NOMO-1 treated with DMSO at 0.1 percent for 48 hours (cell line): ENCODE measurements around the gene TNPO3.
"Not testable (repeated sequence)": the region's sequence is repeated elsewhere in the genome, so short reads cannot be mapped to it uniquely, and the experiment has no call there.

Source experiments
- DNase-seq: peaks from one replicate; lab custom pipeline; 2025; ENCODE audit not compliant: unreplicated experiment; lab: John Stamatoyannopoulos, UW

The TNPO3 gene

DNA sequence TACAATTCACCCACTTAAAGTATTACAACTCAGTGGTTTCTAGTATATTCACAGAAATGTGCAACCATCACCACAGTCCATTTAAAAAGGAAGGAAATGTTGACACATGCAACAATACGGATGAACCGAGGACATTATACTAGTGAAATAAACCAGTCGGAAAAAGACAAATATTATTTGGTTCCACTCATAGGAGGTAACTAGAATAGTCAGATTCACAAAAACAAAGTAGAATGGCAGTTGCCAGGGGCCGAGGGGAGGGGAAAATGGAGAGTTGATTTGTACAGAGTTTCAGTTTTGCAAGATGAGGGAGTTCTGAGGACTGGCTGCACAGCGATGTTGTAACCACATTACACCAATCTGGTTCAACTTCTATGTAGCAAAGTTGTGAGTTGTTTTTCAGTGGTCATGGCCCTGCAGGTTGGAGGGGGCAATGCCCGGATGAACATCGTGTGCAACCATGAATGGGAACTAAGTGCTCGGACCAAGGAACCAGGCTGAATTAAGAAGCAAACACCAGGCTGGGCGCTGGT is 17.6 kb upstream of the TNPO3 start:
- peak; percentile 82 for DNase-seq

DNA sequence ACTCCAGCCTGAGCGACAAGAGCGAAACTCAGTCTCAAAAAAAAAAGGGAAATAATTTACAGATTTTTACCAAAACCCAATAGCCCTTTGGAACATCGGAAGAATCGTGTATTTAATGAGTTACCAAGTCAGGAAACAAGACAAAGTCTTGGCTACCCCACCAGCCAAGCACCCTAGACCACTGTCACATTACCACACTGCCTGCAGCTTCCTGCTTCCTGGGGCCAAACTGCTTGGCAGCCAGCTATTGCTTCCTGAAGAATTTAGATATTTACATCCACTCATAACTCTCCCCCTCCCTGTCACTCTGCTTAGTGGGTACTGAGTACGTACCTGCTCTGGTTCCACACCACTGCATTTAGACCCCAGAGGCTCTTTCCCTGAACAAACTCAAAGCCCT is 14.1 kb upstream of the TNPO3 start:
- DNase-seq = peak; percentile 3

DNA sequence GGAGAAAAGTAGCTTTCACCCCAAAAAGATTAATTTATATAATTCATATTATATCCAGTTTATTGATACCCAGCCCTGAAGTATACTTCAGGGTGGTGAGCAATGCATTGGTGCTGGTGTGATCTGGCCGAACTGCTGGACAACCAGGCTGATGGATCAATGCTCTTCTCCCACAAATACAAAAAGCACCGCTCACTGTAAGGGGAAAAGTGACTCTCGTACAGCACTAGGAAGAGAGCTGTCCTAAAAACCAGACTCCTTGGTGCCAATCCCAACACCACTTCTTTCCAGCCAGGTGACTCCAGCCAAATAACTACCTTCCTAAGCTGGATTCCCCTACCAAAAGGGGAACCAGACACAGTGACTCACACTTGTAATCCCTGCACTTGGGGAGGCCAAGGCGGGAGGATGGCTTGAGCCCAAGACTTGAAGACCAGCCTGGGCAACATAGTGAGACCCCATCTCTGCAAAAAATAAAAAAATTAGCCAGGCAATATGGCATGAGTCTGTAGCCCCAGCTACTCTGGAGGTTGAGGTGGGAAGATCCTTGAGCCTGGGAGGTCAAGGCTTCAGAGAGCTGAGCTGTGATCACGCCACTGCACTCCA is 13.1 kb upstream of the TNPO3 start:
- no peak for DNase-seq

DNA sequence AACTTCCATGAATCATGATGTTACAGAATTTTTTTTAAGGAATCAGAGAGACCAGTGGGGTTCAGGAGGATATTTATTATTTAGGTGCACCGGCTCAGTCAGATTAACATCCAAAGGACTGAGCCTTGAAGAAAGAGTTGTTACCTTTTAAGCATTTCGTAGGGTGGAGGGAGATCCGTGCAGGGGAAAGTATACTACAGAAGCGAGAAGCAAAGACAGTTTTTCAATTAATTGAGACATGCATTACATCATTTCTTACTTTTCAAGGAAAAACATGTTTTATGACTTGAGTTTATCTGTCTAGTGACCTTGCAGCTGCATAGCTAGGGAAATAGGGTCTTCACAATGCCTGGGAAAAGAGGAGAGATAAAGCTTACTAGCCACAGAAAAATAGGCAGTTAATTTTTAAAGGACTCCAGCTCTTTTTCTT is 12.2 kb upstream of the TNPO3 start:
- DNase-seq = not testable (repeated sequence)

DNA sequence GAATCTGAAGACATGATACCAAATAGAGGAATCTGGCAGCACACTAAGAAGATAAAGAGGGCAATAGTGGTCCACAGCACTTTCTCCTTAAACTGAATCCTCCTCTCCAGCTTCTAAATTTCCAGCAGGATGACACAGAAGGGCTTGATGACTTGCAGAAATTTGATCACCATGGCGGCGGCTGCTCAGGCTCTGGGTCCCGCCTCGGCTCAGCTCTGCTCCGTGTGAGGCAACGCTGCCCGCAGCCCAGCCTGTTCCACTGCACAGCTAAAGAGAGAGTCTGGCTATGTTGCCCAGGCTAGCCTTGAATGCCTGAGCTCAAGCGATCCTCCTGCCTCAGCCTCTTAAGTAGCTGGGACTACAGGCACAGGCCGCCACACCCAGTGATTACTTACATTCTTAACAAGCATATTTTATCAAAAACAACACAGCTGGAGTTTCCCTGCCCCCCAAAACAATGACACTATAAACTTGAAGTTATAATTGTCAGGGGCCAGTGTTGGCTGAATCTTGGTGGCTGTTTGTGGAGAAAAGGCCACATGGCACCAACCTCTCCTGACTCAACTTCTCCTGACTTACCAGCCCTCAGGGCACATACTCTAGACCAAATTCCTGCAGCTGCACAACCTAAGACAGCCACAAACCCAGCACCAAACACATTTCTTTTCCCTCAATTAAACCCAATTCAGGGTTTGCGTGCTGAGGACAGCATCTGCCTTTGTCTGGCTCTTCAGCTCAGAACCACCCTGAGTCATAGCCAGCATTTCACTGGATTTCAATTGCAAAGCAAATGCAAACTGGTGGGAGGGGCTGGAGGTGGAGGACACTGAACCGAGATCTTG is 11.6 kb upstream of the TNPO3 start:
- no peak for DNase-seq

DNA sequence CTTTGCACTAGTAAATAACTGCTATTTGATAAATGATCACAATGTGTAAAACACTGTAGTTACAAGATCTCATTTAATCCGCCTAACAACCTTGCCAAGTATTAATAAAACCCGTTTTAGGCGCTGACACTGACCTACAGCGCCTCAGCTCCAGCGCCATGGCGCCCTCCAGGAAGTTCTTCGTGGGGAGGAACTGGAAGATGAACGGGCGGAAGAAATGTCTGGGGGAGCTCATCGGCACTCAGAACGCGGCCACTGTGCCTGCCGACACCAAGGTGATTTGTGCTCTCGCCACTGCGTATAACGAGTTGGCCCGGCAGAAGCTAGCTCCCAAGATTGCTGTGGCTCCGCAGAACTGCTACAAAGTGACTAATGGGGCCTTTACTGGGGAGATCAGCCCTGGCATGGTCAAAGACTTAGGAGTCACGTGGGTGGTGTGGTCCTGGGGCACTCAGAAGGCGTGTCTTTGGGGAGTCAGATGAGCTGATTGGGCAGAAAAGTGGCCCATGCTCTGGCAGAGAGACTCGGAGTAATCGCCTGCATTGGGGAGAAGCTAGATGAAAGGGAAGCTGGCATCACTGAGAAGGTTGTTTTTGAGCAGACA is 1.1 kb upstream of the TNPO3 start:
- no peak for DNase-seq

DNA sequence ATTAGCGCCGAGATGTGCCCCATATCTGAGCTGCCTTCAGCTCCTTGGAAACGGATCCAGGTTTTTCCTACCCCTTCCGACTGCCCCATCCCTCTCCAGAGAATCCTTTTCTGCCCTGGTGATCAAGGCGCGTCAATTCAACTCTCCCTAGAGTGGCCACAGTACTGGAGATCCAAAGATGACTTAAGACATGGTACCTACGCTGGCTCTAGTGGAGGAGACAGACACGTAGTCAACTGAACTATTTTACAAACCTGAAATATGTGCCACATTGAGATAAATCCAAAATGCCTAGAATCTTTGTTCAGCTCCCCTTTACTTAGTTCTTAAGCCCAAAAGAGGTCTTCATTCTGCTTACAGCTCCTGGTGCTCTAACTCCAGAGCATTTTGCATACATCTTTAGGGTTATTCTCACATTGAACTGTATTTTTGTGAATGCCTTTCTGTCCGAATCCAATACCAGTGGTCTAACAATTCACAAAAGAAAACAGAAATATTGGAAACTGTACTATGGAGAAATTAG is 444 bp upstream of the TNPO3 start:
- no peak for DNase-seq

DNA sequence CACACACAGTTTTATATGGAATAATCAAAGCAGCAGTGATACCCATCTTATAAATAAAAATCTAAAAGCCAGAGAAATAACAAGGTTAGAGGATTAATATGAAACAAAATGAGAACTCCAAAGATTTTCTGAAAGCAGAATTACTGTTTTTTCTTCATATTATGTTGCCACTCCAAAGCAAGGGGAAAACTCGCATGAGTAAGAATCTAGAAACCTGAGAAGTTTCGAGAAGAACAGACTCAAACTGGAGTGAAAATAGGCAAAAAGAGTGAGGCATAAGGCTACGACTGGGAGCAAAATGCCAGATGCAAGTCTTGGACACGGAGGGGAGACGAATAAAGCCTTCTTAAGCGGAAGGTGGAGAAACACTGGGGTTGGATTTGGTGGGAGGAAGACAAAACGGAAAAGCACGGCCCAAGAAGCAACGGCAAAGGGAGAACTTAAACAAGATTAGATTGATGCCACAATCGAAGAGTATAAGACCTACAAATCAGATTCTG is 923 bp downstream of the TNPO3 start:
- peak; percentile 29 for DNase-seq

DNA sequence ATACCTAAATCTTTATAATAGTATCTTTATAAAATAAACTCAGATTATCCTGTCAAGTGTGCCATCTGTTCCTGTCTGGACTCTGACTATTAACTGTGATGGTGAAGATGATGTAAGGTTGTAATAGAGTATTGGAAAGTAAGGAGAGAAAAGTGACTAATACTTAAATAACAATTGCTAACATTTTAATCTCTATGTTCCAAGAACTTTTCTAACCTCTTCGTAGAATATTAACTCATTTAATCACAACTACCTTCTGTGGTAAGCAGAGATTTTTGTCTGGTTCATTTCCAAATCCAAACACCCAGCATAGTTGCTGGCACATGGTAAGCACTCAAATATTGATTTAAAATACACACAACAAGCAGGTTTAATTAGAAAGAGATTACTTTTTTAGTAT is 2.5 kb downstream of the TNPO3 start:
- no peak for DNase-seq

DNA sequence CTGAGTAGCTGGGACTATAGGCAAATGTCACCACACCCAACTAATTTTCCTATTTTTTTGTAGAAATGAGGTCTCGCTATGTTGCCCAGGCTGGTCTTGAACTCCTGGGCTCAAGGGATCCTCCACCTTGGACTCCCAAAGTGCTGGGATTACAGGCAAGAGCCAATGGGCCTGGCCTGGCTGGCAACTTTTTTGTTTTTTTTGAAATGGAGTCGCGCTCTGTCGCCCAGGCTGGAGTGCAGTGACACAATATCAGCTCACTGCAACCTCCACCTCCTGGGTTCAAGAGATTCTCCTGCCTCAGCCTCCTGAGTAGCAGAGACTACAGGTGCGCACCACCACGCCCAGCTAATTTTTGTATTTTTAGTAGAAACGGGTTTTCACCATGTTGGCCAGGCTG is 3.5 kb downstream of the TNPO3 start:
- not testable (repeated sequence) for DNase-seq

DNA sequence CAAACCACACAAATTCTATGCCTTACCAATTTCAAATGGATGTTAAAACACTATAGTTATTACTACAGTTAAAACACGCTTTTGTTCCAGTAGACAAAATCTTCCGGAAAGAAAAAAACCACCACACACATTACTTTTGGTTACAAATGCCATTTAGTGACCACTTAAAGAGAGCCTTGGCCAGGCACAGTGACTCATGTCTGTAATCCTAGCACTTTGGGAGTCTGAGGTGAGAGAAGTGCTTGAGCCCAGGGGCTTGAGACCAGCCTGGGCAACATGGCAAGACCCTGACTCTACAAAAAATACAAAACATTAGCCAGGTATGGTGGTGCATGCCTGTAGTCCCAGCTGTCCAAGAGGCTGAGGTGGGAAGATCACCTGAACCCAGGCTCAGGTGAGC is 7.2 kb downstream of the TNPO3 start:
- no peak for DNase-seq

DNA sequence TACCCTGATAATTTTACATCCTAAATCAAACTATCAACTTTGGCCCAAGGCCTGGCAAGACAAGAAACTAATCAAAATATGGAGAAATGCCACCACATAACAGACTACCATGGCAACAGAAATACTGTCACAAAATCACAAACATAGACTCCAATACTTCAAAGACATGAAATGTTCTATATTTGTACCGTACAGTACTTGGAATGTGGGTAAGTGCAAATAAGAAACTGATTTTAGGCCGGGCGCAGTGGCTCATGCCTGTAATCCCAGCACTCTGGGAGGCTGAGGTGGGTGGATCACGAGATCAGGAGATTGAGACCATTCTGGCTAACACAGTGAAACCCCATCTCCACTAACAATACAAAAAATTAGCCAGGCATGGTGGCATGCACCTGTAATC is 9.2 kb downstream of the TNPO3 start:
- no peak for DNase-seq

DNA sequence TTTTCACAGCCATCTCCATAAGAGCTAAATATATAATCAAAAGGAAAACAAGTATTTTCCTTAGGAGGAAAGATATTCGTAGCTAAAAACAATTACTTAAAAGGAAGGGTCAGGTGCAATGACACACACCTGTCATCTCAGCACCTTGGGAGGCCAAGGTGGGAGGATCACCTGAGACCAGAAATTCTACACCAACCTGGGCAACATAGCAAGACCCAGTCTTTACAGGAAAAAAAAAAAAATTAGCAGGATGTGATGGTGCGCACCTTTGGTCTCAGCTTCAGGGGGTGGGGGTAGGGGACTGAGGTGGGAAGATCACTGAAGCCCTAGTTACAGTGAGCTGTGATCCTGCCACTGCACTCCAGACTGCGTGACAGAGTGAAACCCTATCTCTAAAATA is 11.9 kb downstream of the TNPO3 start:
- DNase-seq = no peak

DNA sequence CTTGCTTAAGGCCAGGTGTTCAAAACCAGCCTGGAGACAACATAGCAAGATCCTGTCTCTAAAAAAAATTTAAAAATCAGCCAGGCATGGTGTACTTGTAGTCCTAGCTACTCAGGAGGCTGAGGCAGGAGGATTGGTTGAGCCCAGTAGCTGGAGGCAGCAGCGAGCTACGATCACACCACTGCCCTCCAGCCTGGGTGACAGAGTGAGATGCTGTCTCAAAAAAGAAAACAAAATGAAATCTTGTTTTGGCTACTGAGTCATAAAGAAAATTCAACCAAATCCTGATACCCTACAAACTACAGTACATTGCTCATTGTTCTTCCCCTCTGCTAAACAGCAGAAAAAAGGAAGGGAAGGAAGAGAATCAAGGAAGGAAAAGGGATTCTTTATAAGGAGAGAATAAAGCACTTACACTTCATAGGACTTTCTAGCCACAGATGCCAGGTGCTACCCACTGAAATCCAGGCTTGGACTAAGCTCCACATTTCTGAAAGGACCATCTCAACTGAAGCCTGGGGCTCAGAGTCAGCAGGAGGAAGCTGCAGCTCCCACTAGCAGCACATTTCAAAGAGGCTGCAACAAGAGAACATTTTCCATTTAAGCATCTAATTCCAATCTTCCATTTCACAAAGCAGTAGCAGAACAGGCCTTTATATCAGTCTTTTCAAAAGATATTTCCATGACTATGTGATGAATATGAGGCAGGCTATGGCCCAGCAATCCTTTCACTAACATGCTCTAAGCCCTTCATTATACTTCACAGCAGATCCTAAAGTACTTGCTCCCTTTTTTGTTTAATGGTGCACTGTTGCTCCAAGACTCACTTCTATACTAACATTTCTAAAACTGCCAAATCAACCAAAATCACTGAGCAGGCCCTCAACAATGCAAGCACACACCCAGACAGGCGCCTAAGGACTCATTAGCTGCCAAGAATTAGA is 13.5 kb downstream of the TNPO3 start:
- no peak for DNase-seq

DNA sequence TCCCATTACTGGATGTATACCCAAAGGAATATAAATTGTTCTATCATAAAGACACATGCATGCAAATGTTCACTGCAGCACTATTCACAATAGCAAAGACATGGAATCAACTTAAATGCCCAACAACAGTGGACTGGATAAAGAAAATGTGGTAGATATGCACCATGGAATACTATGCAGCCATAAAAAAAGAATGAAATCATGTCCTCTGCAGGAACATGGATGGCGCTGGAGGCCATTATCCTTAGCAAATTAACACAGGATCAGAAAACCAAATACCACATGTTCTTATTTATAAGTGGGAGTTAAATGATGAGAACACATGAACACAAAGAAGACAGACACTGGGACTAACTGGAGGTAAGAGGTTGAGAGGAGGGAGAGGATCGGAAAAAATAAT is 16.4 kb downstream of the TNPO3 start:
- not testable (repeated sequence) for DNase-seq

DNA sequence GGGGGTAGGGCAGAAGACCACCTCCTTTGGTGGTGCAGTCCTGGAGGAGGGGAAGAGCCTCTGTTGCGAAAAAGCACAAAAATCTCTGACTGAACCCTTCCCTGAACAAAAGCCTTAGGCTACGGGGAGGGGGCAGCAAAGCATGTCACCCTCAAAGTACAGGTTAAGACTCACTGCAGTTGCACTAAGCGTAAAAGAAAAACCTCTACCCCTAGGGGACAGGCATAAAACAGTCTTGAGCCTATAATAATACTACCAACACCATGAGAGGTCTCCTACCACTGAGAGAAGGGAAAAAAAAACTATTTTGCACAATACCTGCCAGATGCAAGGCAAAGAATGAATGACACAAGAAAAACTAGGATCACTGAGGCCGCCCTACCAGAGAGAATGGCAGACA is 17.3 kb downstream of the TNPO3 start:
- no peak for DNase-seq

DNA sequence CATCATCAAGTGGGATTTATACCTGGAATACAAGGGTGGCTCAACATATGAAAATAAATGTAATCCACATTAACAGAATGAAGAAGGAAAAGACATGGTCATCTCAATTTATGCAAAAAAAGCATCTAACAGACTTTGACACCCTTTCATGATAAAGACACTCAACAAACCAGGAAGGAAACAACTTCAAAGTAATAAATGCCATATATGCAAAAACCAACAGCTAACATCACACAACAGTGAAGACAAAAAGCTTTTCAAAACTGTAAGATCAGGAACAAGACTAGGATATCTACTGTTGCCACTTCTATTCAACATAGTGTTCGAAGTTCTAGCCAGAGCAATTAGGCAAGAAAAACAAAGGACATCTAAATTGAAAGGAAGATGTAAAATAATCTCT is 22.9 kb downstream of the TNPO3 start:
- no peak for DNase-seq

DNA sequence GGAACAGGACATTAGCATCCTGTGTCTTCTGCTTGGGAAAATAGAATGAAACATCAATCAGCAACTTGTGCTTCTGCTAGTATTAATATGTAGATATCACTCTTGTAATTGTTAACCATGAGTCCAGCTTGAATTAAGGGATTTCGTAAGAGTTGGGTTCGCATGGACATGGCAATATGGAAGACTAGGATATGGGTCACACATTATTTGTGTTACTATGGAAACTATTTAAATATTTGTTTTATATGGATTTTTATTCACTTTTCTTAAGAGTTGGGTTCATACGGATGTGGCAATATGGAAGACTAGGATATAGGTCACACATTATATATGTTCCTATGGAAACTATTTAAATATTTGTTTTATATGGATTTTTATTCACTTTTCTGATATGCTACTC is 24.5 kb downstream of the TNPO3 start:
- DNase-seq = no peak

DNA sequence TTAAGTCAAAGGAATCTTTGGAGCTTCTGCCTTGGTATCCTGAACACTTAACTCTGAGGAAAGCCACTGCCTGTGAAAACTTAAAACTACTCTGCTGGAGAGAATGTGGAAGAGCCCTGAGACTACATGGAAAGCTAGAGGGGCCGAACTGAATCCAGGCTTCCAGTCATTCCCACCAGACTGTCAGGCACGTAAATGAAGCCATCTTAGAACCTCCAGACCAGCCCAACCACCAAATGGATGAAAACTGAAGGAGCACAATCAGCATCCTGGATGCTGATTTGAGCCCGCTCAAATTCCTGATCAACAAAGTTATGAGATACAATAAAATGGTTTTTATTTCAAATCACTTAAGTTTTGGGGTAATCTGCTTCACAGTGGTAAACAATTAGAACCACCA is 30.8 kb downstream of the TNPO3 start:
- DNase-seq = no peak

DNA sequence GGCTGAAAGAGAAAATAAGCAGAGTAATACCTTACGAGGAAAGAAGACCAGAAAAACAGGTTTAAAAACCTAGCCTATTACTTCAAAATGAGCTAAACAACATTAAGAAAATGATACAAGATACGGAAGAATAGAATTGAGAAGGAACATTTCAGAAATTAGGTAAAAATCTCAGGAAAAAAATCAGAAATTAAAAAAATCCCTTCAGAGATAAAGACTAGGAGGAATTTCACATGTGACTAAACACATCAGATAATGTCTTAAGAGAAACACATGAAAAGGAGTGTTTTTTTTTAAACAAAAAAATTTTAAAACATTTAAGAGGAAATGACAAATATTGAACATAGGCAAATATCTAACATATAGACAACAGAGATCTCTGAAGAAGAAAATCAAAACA is 33.3 kb downstream of the TNPO3 start:
- DNase-seq = no peak
